HEK293 (cell line): ENCODE data around the gene SPATA24.
A peak's percentile ranks its signal among the peaks of the same experiment; 100 is the strongest.

Experiments used
- CTCF ChIA-PET: fragments of 350-600 bp; formaldehyde crosslinking; extraction: SDS; loops from one replicate; lab custom pipeline; 2021; ENCODE audit warnings: antibody characterized with exemption; lab: Yijun Ruan, JAX
- POLR2A ChIA-PET: fragments of 300-600 bp; formaldehyde crosslinking; extraction: SDS; loops from one replicate; lab custom pipeline; 2020; ENCODE audit warnings: antibody characterized with exemption, inconsistent platforms; lab: Yijun Ruan, JAX
- H3K27ac ChIP-seq: fragments of 200-500 bp; sonication (Bioruptor generic); 2 replicates; pipeline ENCODE4 v1.5.1; 2014; ENCODE audit warnings: low read depth, low read length, control low read depth, inconsistent platforms; ENCODE audit errors: extremely low read depth
- H3K36me3 ChIP-seq, 2 experiments: fragments of 200-500 bp in 1 of 2; sonication (Bioruptor generic) in 1 of 2; 1 replicate in 1 of 2; 2 replicates in 1 of 2; pipeline ENCODE4 v1.5.1; 2014 to 2017; ENCODE audit warnings: inconsistent platforms in 2 of 2, low read length in 2 of 2; ENCODE audit not compliant: control insufficient read depth in 2 of 2, insufficient read depth in 1 of 2
- H3K4me1 ChIP-seq: fragments of 200-500 bp; sonication (Bioruptor generic); 2 replicates; pipeline ENCODE4 v1.5.1; 2014; ENCODE audit warnings: mild to moderate bottlenecking, low read length, inconsistent platforms; ENCODE audit not compliant: control insufficient read depth, insufficient read depth
- H3K4me3 ChIP-seq: 2 replicates; pipeline ENCODE4 v1.5.1; 2011; ENCODE audit warnings: low read depth, mild to moderate bottlenecking, control low read depth, low read length, moderate library complexity
- H3K9me3 ChIP-seq: fragments of 200-500 bp; sonication (Bioruptor generic); 2 replicates; pipeline ENCODE4 v1.5.1; 2014; ENCODE audit warnings: low read depth, low read length, inconsistent platforms; ENCODE audit not compliant: control insufficient read depth, insufficient read depth
- IKZF3 ChIP-seq: fragments of 450-650 bp; IDR thresholded peaks from 2 replicates; pipeline ENCODE4 v1.5.0; 2018; ENCODE audit warnings: missing biosample characterization, mild to moderate bottlenecking, missing genetic modification characterization, moderate library complexity
- SCRT2 ChIP-seq: fragments of 450-650 bp; formaldehyde crosslinking; IDR thresholded peaks from 2 replicates; pipeline ENCODE4 v1.5.1; 2016; ENCODE audit warnings: missing biosample characterization, missing genetic modification characterization
- SETDB1 ChIP-seq: IDR thresholded peaks from one replicate; pipeline ENCODE4 v1.6.1; 2017; ENCODE audit warnings: mild to moderate bottlenecking, low read length, moderate library complexity, mixed read lengths; ENCODE audit not compliant: insufficient read length
- SP7 ChIP-seq: fragments of 450-650 bp; formaldehyde crosslinking; IDR thresholded peaks from 2 replicates; pipeline ENCODE4 v1.5.1; 2016; ENCODE audit warnings: missing biosample characterization, missing genetic modification characterization
- ZBTB48 ChIP-seq: fragments of 450-650 bp; formaldehyde crosslinking; IDR thresholded peaks from 2 replicates; pipeline ENCODE4 v1.5.1; 2016; ENCODE audit warnings: missing biosample characterization, missing genetic modification characterization
- ZNF157 ChIP-seq: fragments of 450-650 bp; formaldehyde crosslinking; IDR thresholded peaks from 2 replicates; pipeline ENCODE4 v1.5.1; 2016; ENCODE audit warnings: missing biosample characterization, missing genetic modification characterization
- ZNF248 ChIP-seq: fragments of 450-650 bp; formaldehyde crosslinking; IDR thresholded peaks from 2 replicates; pipeline ENCODE4 v1.5.1; 2017; ENCODE audit warnings: missing biosample characterization, missing genetic modification characterization
- ZNF292 ChIP-seq: fragments of 450-650 bp; formaldehyde crosslinking; IDR thresholded peaks from 2 replicates; pipeline ENCODE4 v1.5.1; 2016; ENCODE audit warnings: low read depth, missing biosample characterization, missing genetic modification characterization, borderline replicate concordance
- ZNF335 ChIP-seq: fragments of 450-650 bp; formaldehyde crosslinking; conservative IDR thresholded peaks from 2 replicates; pipeline ENCODE4 v1.5.1; 2016; ENCODE audit warnings: missing biosample characterization, missing genetic modification characterization
- ZNF560 ChIP-seq: fragments of 450-650 bp; formaldehyde crosslinking; IDR thresholded peaks from 2 replicates; pipeline ENCODE4 v1.5.1; 2017; ENCODE audit warnings: missing biosample characterization, missing genetic modification characterization, borderline replicate concordance
- ZNF660 ChIP-seq: fragments of 450-650 bp; IDR thresholded peaks from 2 replicates; pipeline ENCODE4 v1.5.1; 2018; ENCODE audit warnings: missing biosample characterization, mild to moderate bottlenecking, missing genetic modification characterization
- ZNF664 ChIP-seq: fragments of 450-650 bp; formaldehyde crosslinking; IDR thresholded peaks from 2 replicates; pipeline ENCODE4 v1.5.1; 2016; ENCODE audit warnings: missing biosample characterization, missing genetic modification characterization
- ZNF768 ChIP-seq: fragments of 450-650 bp; formaldehyde crosslinking; IDR thresholded peaks from 2 replicates; pipeline ENCODE4 v1.5.1; 2018; ENCODE audit warnings: missing biosample characterization, mild to moderate bottlenecking, missing genetic modification characterization
- ZNF776 ChIP-seq: fragments of 450-650 bp; formaldehyde crosslinking; IDR thresholded peaks from 2 replicates; pipeline ENCODE4 v1.5.0; 2017; ENCODE audit warnings: missing biosample characterization, missing genetic modification characterization, borderline replicate concordance
- ZSCAN23 ChIP-seq: fragments of 450-650 bp; formaldehyde crosslinking; IDR thresholded peaks from 2 replicates; pipeline ENCODE4 v1.5.1; 2016; ENCODE audit warnings: missing biosample characterization, missing genetic modification characterization
- ZSCAN30 ChIP-seq: fragments of 450-650 bp; IDR thresholded peaks from 2 replicates; pipeline ENCODE4 v1.5.1; 2018; ENCODE audit warnings: missing biosample characterization, mild to moderate bottlenecking, missing genetic modification characterization, moderate library complexity
- TF ChIP-seq, protein P1 (sequence below): fragments of 450-650 bp; formaldehyde crosslinking; conservative IDR thresholded peaks from 2 replicates; pipeline ENCODE4 v1.5.1; 2016; ENCODE audit warnings: low read depth, missing biosample characterization, missing genetic modification characterization
- TF ChIP-seq, protein P2 (sequence below): fragments of 450-650 bp; formaldehyde crosslinking; IDR thresholded peaks from 2 replicates; pipeline ENCODE4 v1.5.1; 2016; ENCODE audit warnings: missing biosample characterization, missing genetic modification characterization, low read depth
- TF ChIP-seq, protein P3 (sequence below): fragments of 450-650 bp; formaldehyde crosslinking; IDR thresholded peaks from 2 replicates; pipeline ENCODE4 v1.5.1; 2016; ENCODE audit warnings: missing biosample characterization, missing genetic modification characterization
- TF ChIP-seq, protein P4 (sequence below): fragments of 450-650 bp; formaldehyde crosslinking; IDR thresholded peaks from 2 replicates; pipeline ENCODE4 v1.5.1; 2016; ENCODE audit warnings: missing biosample characterization, missing genetic modification characterization, low read depth

Gene SPATA24

DNA sequence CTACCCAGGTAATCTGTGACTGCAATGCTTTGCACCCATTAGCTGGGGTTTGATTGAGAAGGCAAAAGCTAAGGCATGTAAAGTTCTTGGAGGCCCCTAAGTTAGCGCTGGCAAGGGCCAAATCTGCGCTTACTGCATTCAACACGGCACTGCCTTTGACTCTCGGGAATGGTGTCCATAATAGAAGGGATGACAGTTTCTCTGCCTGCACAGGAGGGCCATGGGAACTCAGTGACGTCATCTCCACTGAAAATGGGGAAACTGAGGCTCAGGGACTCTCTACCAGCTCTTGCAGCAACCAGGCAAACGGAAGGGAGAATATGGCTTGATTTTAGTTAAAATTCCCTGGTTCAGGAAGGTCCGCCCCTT lies 487 bp downstream of the SPATA24 start:
- no peaks in the 10 kb centered on the region for H3K9me3 ChIP-seq
- H3K4me1 ChIP-seq, result peaks cover 5% of the 10 kb centered on the region; the same call in 1 of the 2 replicates
- peak overlapping the region; percentile 82 for H3K27ac ChIP-seq
- ChIA-PET POLR2A (interaction anchor here (0.7 to 2.3 kb wide), 5 partner anchors 11 to 110 kb away, joined by 3 to 8 read pairs (median 3); partner anchors contain the start of genes DNAJC18, MATR3, PAIP2 and STING1), CTCF (interaction anchor here (0.5 to 1.6 kb wide), 11 partner anchors 8 to 990 kb away, joined by 3 to 4 read pairs (median 3); no protein-coding TSS in a partner anchor)
- TF ChIP-seq ZNF768 (tag by site-specific recombination) (no peak), ZNF560 (tag by site-specific recombination) (no peak), ZSCAN23 (no peak), SETDB1 (no peak), SCRT2 (tag by site-specific recombination) (peak; percentile 34; the same call in 1 of the 2 replicates), ZNF292 (no peak), ZNF664 (tag by site-specific recombination) (no peak), ZNF335 (peak; percentile 96), ZSCAN30 (no peak), ZNF660 (tag by site-specific recombination) (no peak), IKZF3 (tag by site-specific recombination) (peak; percentile 40; the same call in 1 of the 2 replicates), ZNF248 (no peak), ZNF157 (tag by site-specific recombination) (no peak), SP7 (tag by site-specific recombination) (no peak), ZBTB48 (tag by site-specific recombination) (peak; percentile 57; the same call in 1 of the 2 replicates), ZNF776 (tag by site-specific recombination) (no peak)
- TF ChIP-seq, protein P1, sequence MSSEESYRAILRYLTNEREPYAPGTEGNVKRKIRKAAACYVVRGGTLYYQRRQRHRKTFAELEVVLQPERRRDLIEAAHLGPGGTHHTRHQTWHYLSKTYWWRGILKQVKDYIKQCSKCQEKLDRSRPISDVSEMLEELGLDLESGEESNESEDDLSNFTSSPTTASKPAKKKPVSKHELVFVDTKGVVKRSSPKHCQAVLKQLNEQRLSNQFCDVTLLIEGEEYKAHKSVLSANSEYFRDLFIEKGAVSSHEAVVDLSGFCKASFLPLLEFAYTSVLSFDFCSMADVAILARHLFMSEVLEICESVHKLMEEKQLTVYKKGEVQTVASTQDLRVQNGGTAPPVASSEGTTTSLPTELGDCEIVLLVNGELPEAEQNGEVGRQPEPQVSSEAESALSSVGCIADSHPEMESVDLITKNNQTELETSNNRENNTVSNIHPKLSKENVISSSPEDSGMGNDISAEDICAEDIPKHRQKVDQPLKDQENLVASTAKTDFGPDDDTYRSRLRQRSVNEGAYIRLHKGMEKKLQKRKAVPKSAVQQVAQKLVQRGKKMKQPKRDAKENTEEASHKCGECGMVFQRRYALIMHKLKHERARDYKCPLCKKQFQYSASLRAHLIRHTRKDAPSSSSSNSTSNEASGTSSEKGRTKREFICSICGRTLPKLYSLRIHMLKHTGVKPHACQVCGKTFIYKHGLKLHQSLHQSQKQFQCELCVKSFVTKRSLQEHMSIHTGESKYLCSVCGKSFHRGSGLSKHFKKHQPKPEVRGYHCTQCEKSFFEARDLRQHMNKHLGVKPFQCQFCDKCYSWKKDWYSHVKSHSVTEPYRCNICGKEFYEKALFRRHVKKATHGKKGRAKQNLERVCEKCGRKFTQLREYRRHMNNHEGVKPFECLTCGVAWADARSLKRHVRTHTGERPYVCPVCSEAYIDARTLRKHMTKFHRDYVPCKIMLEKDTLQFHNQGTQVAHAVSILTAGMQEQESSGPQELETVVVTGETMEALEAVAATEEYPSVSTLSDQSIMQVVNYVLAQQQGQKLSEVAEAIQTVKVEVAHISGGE (tag by site-specific recombination), result no peak
- TF ChIP-seq, protein P2, sequence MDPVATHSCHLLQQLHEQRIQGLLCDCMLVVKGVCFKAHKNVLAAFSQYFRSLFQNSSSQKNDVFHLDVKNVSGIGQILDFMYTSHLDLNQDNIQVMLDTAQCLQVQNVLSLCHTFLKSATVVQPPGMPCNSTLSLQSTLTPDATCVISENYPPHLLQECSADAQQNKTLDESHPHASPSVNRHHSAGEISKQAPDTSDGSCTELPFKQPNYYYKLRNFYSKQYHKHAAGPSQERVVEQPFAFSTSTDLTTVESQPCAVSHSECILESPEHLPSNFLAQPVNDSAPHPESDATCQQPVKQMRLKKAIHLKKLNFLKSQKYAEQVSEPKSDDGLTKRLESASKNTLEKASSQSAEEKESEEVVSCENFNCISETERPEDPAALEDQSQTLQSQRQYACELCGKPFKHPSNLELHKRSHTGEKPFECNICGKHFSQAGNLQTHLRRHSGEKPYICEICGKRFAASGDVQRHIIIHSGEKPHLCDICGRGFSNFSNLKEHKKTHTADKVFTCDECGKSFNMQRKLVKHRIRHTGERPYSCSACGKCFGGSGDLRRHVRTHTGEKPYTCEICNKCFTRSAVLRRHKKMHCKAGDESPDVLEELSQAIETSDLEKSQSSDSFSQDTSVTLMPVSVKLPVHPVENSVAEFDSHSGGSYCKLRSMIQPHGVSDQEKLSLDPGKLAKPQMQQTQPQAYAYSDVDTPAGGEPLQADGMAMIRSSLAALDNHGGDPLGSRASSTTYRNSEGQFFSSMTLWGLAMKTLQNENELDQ, result no peak
- TF ChIP-seq, protein P3, sequence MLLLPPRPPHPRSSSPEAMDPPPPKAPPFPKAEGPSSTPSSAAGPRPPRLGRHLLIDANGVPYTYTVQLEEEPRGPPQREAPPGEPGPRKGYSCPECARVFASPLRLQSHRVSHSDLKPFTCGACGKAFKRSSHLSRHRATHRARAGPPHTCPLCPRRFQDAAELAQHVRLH (tag by site-specific recombination), result no peak
- TF ChIP-seq, protein P4, sequence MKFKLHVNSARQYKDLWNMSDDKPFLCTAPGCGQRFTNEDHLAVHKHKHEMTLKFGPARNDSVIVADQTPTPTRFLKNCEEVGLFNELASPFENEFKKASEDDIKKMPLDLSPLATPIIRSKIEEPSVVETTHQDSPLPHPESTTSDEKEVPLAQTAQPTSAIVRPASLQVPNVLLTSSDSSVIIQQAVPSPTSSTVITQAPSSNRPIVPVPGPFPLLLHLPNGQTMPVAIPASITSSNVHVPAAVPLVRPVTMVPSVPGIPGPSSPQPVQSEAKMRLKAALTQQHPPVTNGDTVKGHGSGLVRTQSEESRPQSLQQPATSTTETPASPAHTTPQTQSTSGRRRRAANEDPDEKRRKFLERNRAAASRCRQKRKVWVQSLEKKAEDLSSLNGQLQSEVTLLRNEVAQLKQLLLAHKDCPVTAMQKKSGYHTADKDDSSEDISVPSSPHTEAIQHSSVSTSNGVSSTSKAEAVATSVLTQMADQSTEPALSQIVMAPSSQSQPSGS (tag by site-specific recombination), result peak; percentile 98
- TF ChIP-seq, all 188 proteins: peak for 5
- Histone ChIP-seq H3K4me3 (peak overlapping the region; percentile 56), H3K36me3 (peaks cover 0 to 12% of the 10 kb centered on the region in 2 experiments; a peak in 2 of 3 replicates)
